ENCODE data around the gene RAB3D.
"Not testable (repeated sequence)": the region's sequence is repeated elsewhere in the genome, so short reads cannot be mapped to it uniquely, and the experiment has no call there.

RAB3D gene

GRCh38 chr19:11339254-11340098 lies at the start of gene RAB3D:
Gene RAB3D (minus strand): TSS chr19:11339657. CDS start chr19:11337399, 2,258 bp downstream.
- peak; percentile 93 for DNase-seq (ENCODE audit: low spot score)

GRCh38 chr19:11387162-11388034 lies 47.9 kb upstream of the RAB3D start:
- DNase-seq (ENCODE audit: low spot score), result peak; percentile 45

- no peak for DNase-seq (ENCODE audit: low spot score)
Observed at GRCh38 chr19:11384778-11385129, 45.3 kb upstream of the RAB3D start.

- no peak for DNase-seq (ENCODE audit: low spot score)
Observed at GRCh38 chr19:11383706-11384048, 44.2 kb upstream of the RAB3D start.

GRCh38 chr19:11382898-11383705 lies 43.6 kb upstream of the RAB3D start:
- DNase-seq (ENCODE audit: low spot score), result peak; percentile 68

GRCh38 chr19:11380653-11381537 lies 41.4 kb upstream of the RAB3D start:
- DNase-seq (ENCODE audit: low spot score), result peak; percentile 99

GRCh38 chr19:11379857-11380350 lies 40.4 kb upstream of the RAB3D start:
- no peak for DNase-seq (ENCODE audit: low spot score)

GRCh38 chr19:11379269-11379845 lies 39.9 kb upstream of the RAB3D start:
- not testable (repeated sequence) for DNase-seq (ENCODE audit: low spot score)

- DNase-seq (ENCODE audit: low spot score), result no peak
Observed at GRCh38 chr19:11378319-11379189, 39.1 kb upstream of the RAB3D start.

- no peak for DNase-seq (ENCODE audit: low spot score)
Observed at GRCh38 chr19:11377756-11378155, 38.3 kb upstream of the RAB3D start.

GRCh38 chr19:11377237-11377636 lies 37.8 kb upstream of the RAB3D start:
- DNase-seq (ENCODE audit: low spot score), result no peak

GRCh38 chr19:11375143-11375948 lies 35.9 kb upstream of the RAB3D start:
- peak; percentile 66 for DNase-seq (ENCODE audit: low spot score)

GRCh38 chr19:11374433-11375142 lies 35.1 kb upstream of the RAB3D start, which contains the start of gene SWSAP1:
Gene SWSAP1 (plus strand): TSS chr19:11374666. CDS start chr19:11374681, 15 bp downstream.
- DNase-seq (ENCODE audit: low spot score), result peak; percentile 99

GRCh38 chr19:11373885-11374432 lies 34.5 kb upstream of the RAB3D start:
- DNase-seq (ENCODE audit: low spot score), result no peak

GRCh38 chr19:11373166-11373884 lies 33.9 kb upstream of the RAB3D start:
- no peak for DNase-seq (ENCODE audit: low spot score)

GRCh38 chr19:11370744-11371143 lies 31.3 kb upstream of the RAB3D start:
- DNase-seq (ENCODE audit: low spot score), result no peak

- DNase-seq (ENCODE audit: low spot score), result no peak
Observed at GRCh38 chr19:11367528-11367927, 28.1 kb upstream of the RAB3D start.
